SK-N-SH (cell line): ENCODE results near the gene KREMEN2. TPM values are rescaled to one million over a fixed set of nuclear protein-coding genes. Genes with fewer than 3 reads are reported as not detected.

Experiments
- CTCF ChIA-PET: fragments of 300-600, 350-600 bp; formaldehyde crosslinking; extraction: SDS; loops from one replicate; lab custom pipeline; 2021; lab: Yijun Ruan, JAX
- POLR2A ChIA-PET: fragments of 350-600 bp; sonication (Branson Sonifier 250); formaldehyde crosslinking; extraction: SDS; loops from one replicate; lab custom pipeline; 2020; ENCODE audit warnings: antibody characterized with exemption, inconsistent platforms; lab: Yijun Ruan, JAX
- DNase-seq: peaks from one replicate; pipeline ENCODE4 v3.0.0; 2012
- H2AFZ ChIP-seq: fragments of 200-600 bp; sonication (generic); 2 replicates; pipeline ENCODE4 v1.8.1; 2016; ENCODE audit warnings: antibody characterized with exemption, mild to moderate bottlenecking, low read depth
- H3F3A ChIP-seq: fragments of 200-600 bp; sonication (generic); replicated peaks from 2 replicates; pipeline ENCODE3; 2016; ENCODE audit warnings: antibody characterized with exemption, mild to moderate bottlenecking; ENCODE audit not compliant: insufficient read depth
- H3K27ac ChIP-seq, 2 experiments: fragments of 200-500 bp in 1 of 2; fragments of 200-600 bp in 1 of 2; sonication (Bioruptor generic) in 1 of 2; sonication (generic), shearing (Covaris generic) in 1 of 2; 2 replicates each; pipeline versions ENCODE4 v1.5.1 to v1.6.1; 2014 to 2016; ENCODE audit warnings: low read depth in 2 of 2, inconsistent platforms in 1 of 2, low read length in 1 of 2, mild to moderate bottlenecking in 1 of 2, mixed read lengths in 1 of 2
- H3K27me3 ChIP-seq: fragments of 200-600 bp; sonication (generic), shearing (Covaris generic); 2 replicates; pipeline ENCODE4 v1.6.1; 2016; ENCODE audit warnings: mixed run types; ENCODE audit not compliant: insufficient read depth
- H3K36me3 ChIP-seq, 2 experiments: fragments of 200-500 bp in 1 of 2; fragments of 200-600 bp in 1 of 2; sonication (Bioruptor generic) in 1 of 2; sonication (generic) in 1 of 2; replicated peaks in 1 of 2; 2 replicates each; pipeline versions ENCODE3 to v1.5.1; 2014 to 2016; ENCODE audit warnings: low read length in 1 of 2, mild to moderate bottlenecking in 1 of 2; ENCODE audit not compliant: insufficient read depth in 2 of 2, control insufficient read depth in 1 of 2
- H3K4me1 ChIP-seq, 2 experiments: fragments of 200-500 bp in 1 of 2; fragments of 200-600 bp in 1 of 2; sonication (Bioruptor generic) in 1 of 2; sonication (generic), shearing (Covaris generic) in 1 of 2; 2 replicates each; pipeline versions ENCODE4 v1.5.1 to v1.6.1; 2014 to 2016; ENCODE audit warnings: low read depth in 1 of 2, low read length in 1 of 2, mixed run types in 1 of 2; ENCODE audit not compliant: insufficient read depth in 2 of 2, control insufficient read depth in 1 of 2
- H3K4me2 ChIP-seq: fragments of 200-600 bp; sonication (generic), shearing (Covaris generic); 2 replicates; pipeline ENCODE4 v1.6.1; 2017; ENCODE audit warnings: mixed run types
- H3K4me3 ChIP-seq, 2 experiments: fragments of 200-500 bp in 1 of 2; fragments of 200-600 bp in 1 of 2; sonication (Bioruptor generic) in 1 of 2; sonication (generic), shearing (Covaris generic) in 1 of 2; 2 replicates each; pipeline versions ENCODE4 v1.5.1 to v1.8.1; 2014 to 2016; ENCODE audit warnings: low read depth in 2 of 2, inconsistent platforms in 1 of 2, low read length in 1 of 2, mild to moderate bottlenecking in 1 of 2, mixed read lengths in 1 of 2, moderate library complexity in 1 of 2
- H3K79me2 ChIP-seq: fragments of 200-600 bp; sonication (generic); 2 replicates; pipeline ENCODE4 v1.8.1; 2017; ENCODE audit warnings: mild to moderate bottlenecking; ENCODE audit not compliant: insufficient read depth
- H3K9ac ChIP-seq: fragments of 200-600 bp; sonication (generic); 2 replicates; pipeline ENCODE4 v1.6.1; 2017; ENCODE audit warnings: mixed run types
- H3K9me2 ChIP-seq: fragments of 200-600 bp; sonication (generic); 2 replicates; pipeline ENCODE4 v1.6.1; 2017; ENCODE audit warnings: mixed run types
- H3K9me3 ChIP-seq: fragments of 200-600 bp; sonication (generic); 2 replicates; pipeline ENCODE4 v1.6.1; 2017; ENCODE audit warnings: mixed run types, mild to moderate bottlenecking, moderate library complexity
- H4K20me1 ChIP-seq: fragments of 200-600 bp; sonication (generic); 2 replicates; pipeline ENCODE4 v1.6.1; 2017; ENCODE audit warnings: mild to moderate bottlenecking, mixed run types; ENCODE audit not compliant: insufficient read depth
- CTCF ChIP-seq: fragments of 200-600 bp; sonication (generic); IDR thresholded peaks from 2 replicates; pipeline ENCODE4 v1.6.1; 2017; ENCODE audit warnings: antibody characterized with exemption, mild to moderate bottlenecking, moderate library complexity
- EZH2phosphoT487 ChIP-seq: fragments of 200-600 bp; sonication (generic); IDR thresholded peaks from 2 replicates; pipeline ENCODE4 v1.6.1; 2017; ENCODE audit warnings: low read depth, mixed run types, mild to moderate bottlenecking, antibody characterized with exemption, moderate library complexity, borderline replicate concordance
- FOXJ3 ChIP-seq: sonication (generic); formaldehyde crosslinking; IDR thresholded peaks from 2 replicates; pipeline ENCODE4 v1.5.1; 2020; ENCODE audit warnings: mild to moderate bottlenecking, missing genetic modification reagents
- FOXM1 ChIP-seq: IDR thresholded peaks from 2 replicates; pipeline ENCODE4 v1.4.0; 2012; ENCODE audit warnings: low read depth, mild to moderate bottlenecking
- GABPA ChIP-seq: IDR thresholded peaks from 2 replicates; pipeline ENCODE4 v1.4.0; 2012; ENCODE audit warnings: low read depth, mild to moderate bottlenecking
- GATA2 ChIP-seq: sonication (generic); formaldehyde crosslinking; IDR thresholded peaks from 2 replicates; pipeline ENCODE4 v1.5.0; 2020; ENCODE audit warnings: mild to moderate bottlenecking, missing genetic modification reagents
- IRF3 ChIP-seq: fragments of 150-350 bp; IDR thresholded peaks from 2 replicates; pipeline ENCODE4 v1.6.1; 2016; ENCODE audit warnings: mild to moderate bottlenecking, low read depth, low read length
- JUND ChIP-seq: IDR thresholded peaks from 2 replicates; pipeline ENCODE4 v1.4.0; 2012
- MEF2A ChIP-seq: IDR thresholded peaks from 2 replicates; pipeline ENCODE4 v1.4.0; 2012; ENCODE audit warnings: low read depth, borderline replicate concordance
- NRF1 ChIP-seq: IDR thresholded peaks from 2 replicates; pipeline ENCODE4 v1.6.1; 2012; ENCODE audit warnings: low read depth, mild to moderate bottlenecking, low read length
- RXRA ChIP-seq: IDR thresholded peaks from 2 replicates; pipeline ENCODE4 v1.4.0; 2012; ENCODE audit warnings: low read depth, mild to moderate bottlenecking, borderline replicate concordance
- SMC3 ChIP-seq: IDR thresholded peaks from 2 replicates; pipeline ENCODE4 v1.6.1; 2012; ENCODE audit warnings: low read depth, low read length, improper control_type of control experiment
- ZBTB33 ChIP-seq: IDR thresholded peaks from 2 replicates; pipeline ENCODE4 v1.4.0; 2012; ENCODE audit warnings: low read depth, borderline replicate concordance
- WGBS: methylation state at CpG from one replicate; pipeline ENCODE4 v1.1.6; 2017; ENCODE audit warnings: low lambda C conversion rate; 5-methylcytosine and 5-hydroxymethylcytosine counted together
- polyA plus RNA-seq, 3 experiments: library from polyadenylated mRNA; depleted of rRNA; stranded (reverse); fragments of >200 nt; gene quantifications; 2 replicates each; pipeline ENCODE4 v1.2.3, GENCODE V29; 2012
- TF ChIP-seq, protein P1 (sequence below): IDR thresholded peaks from 2 replicates; pipeline ENCODE4 v1.4.0; 2012; ENCODE audit warnings: low read depth
- TF ChIP-seq, protein P2 (sequence below): IDR thresholded peaks from 2 replicates; pipeline ENCODE4 v1.6.1; 2012; ENCODE audit warnings: mild to moderate bottlenecking, low read depth, low read length, moderate library complexity

Gene KREMEN2
- polyA plus RNA-seq, 1 of the 3 experiments (the other 2 are of a cell fraction) = 0.77 TPM

- CTCF ChIA-PET = interaction anchor here (1.3 kb wide), 1 partner anchor 10 kb away, joined by 3 read pairs; no protein-coding TSS in a partner anchor
These were observed 30.9 kb upstream of the KREMEN2 start for GRCh38 chr16:2933136-2933535.

GRCh38 chr16:2933701-2934100, 30.4 kb upstream of the KREMEN2 start:
- Histone ChIP-seq H3K27me3 (no peaks in the 10 kb centered on the region), H3K4me1 (no peaks in the 10 kb centered on the region), H3K9me2 (no peaks in the 10 kb centered on the region), H3K9me3 (no peaks in the 10 kb centered on the region), H3K4me2 (no peak overlapping the region), H4K20me1 (no peaks in the 10 kb centered on the region), H3K79me2 (no peaks in the 10 kb centered on the region), H3K4me3 (no peak overlapping the region), H3K27ac (no peak overlapping the region), H2AFZ (no peak overlapping the region), H3K36me3 (peaks cover under 1 to 39% of the 10 kb centered on the region in 2 experiments), H3K9ac (no peak overlapping the region), H3F3A (no peaks in the 10 kb centered on the region)
- ChIA-PET POLR2A (no interaction called here), CTCF (no interaction called here)
- WGBS = 60% methylated on average over 1 of the region's 22 CpGs
- peak; percentile 11 for DNase-seq
- TF ChIP-seq NRF1 = no peak
- TF ChIP-seq ZBTB33 = no peak
- TF ChIP-seq, protein P1, sequence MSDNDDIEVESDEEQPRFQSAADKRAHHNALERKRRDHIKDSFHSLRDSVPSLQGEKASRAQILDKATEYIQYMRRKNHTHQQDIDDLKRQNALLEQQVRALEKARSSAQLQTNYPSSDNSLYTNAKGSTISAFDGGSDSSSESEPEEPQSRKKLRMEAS = no peak
- TF ChIP-seq GATA2 (CRISPR knock-in tag) = no peak
- TF ChIP-seq JUND = no peak
- TF ChIP-seq, protein P2, sequence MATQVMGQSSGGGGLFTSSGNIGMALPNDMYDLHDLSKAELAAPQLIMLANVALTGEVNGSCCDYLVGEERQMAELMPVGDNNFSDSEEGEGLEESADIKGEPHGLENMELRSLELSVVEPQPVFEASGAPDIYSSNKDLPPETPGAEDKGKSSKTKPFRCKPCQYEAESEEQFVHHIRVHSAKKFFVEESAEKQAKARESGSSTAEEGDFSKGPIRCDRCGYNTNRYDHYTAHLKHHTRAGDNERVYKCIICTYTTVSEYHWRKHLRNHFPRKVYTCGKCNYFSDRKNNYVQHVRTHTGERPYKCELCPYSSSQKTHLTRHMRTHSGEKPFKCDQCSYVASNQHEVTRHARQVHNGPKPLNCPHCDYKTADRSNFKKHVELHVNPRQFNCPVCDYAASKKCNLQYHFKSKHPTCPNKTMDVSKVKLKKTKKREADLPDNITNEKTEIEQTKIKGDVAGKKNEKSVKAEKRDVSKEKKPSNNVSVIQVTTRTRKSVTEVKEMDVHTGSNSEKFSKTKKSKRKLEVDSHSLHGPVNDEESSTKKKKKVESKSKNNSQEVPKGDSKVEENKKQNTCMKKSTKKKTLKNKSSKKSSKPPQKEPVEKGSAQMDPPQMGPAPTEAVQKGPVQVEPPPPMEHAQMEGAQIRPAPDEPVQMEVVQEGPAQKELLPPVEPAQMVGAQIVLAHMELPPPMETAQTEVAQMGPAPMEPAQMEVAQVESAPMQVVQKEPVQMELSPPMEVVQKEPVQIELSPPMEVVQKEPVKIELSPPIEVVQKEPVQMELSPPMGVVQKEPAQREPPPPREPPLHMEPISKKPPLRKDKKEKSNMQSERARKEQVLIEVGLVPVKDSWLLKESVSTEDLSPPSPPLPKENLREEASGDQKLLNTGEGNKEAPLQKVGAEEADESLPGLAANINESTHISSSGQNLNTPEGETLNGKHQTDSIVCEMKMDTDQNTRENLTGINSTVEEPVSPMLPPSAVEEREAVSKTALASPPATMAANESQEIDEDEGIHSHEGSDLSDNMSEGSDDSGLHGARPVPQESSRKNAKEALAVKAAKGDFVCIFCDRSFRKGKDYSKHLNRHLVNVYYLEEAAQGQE = no peak
- no peak for TF ChIP-seq RXRA

More at GRCh38 chr16:2933136-2933535, 30.9 kb upstream of the KREMEN2 start:
- POLR2A ChIA-PET = no interaction called here
- over 99% methylated on average over 18 of the region's 30 CpGs for WGBS
- Histone ChIP-seq H3K4me2 (no peak overlapping the region), H3K9me2 (no peaks in the 10 kb centered on the region), H4K20me1 (no peaks in the 10 kb centered on the region), H3F3A (no peaks in the 10 kb centered on the region), H3K9ac (no peak overlapping the region), H3K79me2 (no peaks in the 10 kb centered on the region), H2AFZ (no peak overlapping the region), H3K27me3 (no peaks in the 10 kb centered on the region), H3K36me3 (peaks cover 0 to 39% of the 10 kb centered on the region in 2 experiments), H3K4me1 (no peaks in the 10 kb centered on the region), H3K27ac (no peak overlapping the region), H3K9me3 (no peaks in the 10 kb centered on the region), H3K4me3 (no peak overlapping the region)
- no peak for TF ChIP-seq SMC3
- TF ChIP-seq FOXJ3 (CRISPR knock-in tag) = no peak
- no peak for TF ChIP-seq JUND
- TF ChIP-seq GABPA = no peak
- TF ChIP-seq GATA2 (CRISPR knock-in tag) = no peak
- no peak for TF ChIP-seq IRF3
- TF ChIP-seq MEF2A = no peak
- TF ChIP-seq EZH2phosphoT487 = no peak
- TF ChIP-seq CTCF = no peak
- no peak for TF ChIP-seq FOXM1
- no peak for TF ChIP-seq RXRA
- DNase-seq = no peak
